ENCODE results near the gene WNT7A.

Gene WNT7A

GRCh38 chr3:13772885-13773745, 106.8 kb downstream of the WNT7A start:
- Histone ChIP-seq H3K9ac (ENCODE audit: insufficient read length, low read depth) (no peak overlapping the region), H3K4me1 (ENCODE audit: insufficient read depth, insufficient read length) (peaks cover 16% of the 10 kb centered on the region)
- TF ChIP-seq YY1 (IDR thresholded peaks at IDR 0.05; ENCODE audit: insufficient read depth, insufficient read length), result no peak
- TF ChIP-seq ZNF274 (IDR thresholded peaks at IDR 0.05; ENCODE audit: low read depth, low read length), result no peak

GRCh38 chr3:13772321-13772745, 107.5 kb downstream of the WNT7A start:
- TF ChIP-seq SUZ12 (IDR thresholded peaks at IDR 0.05; ENCODE audit: extremely low read depth, insufficient read depth, insufficient read length) (no peak), ZNF274 (IDR thresholded peaks at IDR 0.05; ENCODE audit: low read depth, low read length) (no peak), YY1 (IDR thresholded peaks at IDR 0.05; ENCODE audit: insufficient read depth, insufficient read length) (no peak)
- Histone ChIP-seq H3K9ac (ENCODE audit: insufficient read length, low read depth) (no peak overlapping the region), H3K4me3 (ENCODE audit: insufficient read length, low read depth) (no peak overlapping the region), H3K4me1 (ENCODE audit: insufficient read depth, insufficient read length) (peaks cover 20% of the 10 kb centered on the region), H3K36me3 (ENCODE audit: insufficient read depth, insufficient read length, low read length) (no peaks in the 10 kb centered on the region), H3K9me3 (ENCODE audit: insufficient read depth, low read length) (no peaks in the 10 kb centered on the region), H3K27me3 (ENCODE audit: insufficient read depth, insufficient read length) (no peaks in the 10 kb centered on the region)
- no peak for DNase-seq (ENCODE audit: low read depth, low spot score)

More at GRCh38 chr3:13772885-13773745, 106.8 kb downstream of the WNT7A start:
- H3K4me3 ChIP-seq (ENCODE audit: insufficient read length, low read depth), result no peak overlapping the region
- H3K27me3 ChIP-seq (ENCODE audit: insufficient read depth, insufficient read length), result no peaks in the 10 kb centered on the region
- no peak for DNase-seq (ENCODE audit: low read depth, low spot score)
- H3K36me3 ChIP-seq (ENCODE audit: insufficient read depth, insufficient read length, low read length), result no peaks in the 10 kb centered on the region
- H3K9me3 ChIP-seq (ENCODE audit: insufficient read depth, low read length), result no peaks in the 10 kb centered on the region

GRCh38 chr3:13771496-13771895, 108.4 kb downstream of the WNT7A start:
- Histone ChIP-seq H3K4me3 (ENCODE audit: insufficient read length, low read depth) (no peak overlapping the region), H3K4me1 (ENCODE audit: insufficient read depth, insufficient read length) (peaks cover 20% of the 10 kb centered on the region), H3K27me3 (ENCODE audit: insufficient read depth, insufficient read length) (no peaks in the 10 kb centered on the region), H3K9ac (ENCODE audit: insufficient read length, low read depth) (no peak overlapping the region), H3K36me3 (ENCODE audit: insufficient read depth, insufficient read length, low read length) (no peaks in the 10 kb centered on the region), H3K9me3 (ENCODE audit: insufficient read depth, low read length) (no peaks in the 10 kb centered on the region)
- TF ChIP-seq ZNF274 (IDR thresholded peaks at IDR 0.05; ENCODE audit: low read depth, low read length) (no peak), SUZ12 (IDR thresholded peaks at IDR 0.05; ENCODE audit: extremely low read depth, insufficient read depth, insufficient read length) (no peak), YY1 (IDR thresholded peaks at IDR 0.05; ENCODE audit: insufficient read depth, insufficient read length) (no peak)
- no peak for DNase-seq (ENCODE audit: low read depth, low spot score)

GRCh38 chr3:13770170-13771169, 109.4 kb downstream of the WNT7A start:
- TF ChIP-seq SUZ12 (IDR thresholded peaks at IDR 0.05; ENCODE audit: extremely low read depth, insufficient read depth, insufficient read length) (no peak), ZNF274 (IDR thresholded peaks at IDR 0.05; ENCODE audit: low read depth, low read length) (no peak), YY1 (IDR thresholded peaks at IDR 0.05; ENCODE audit: insufficient read depth, insufficient read length) (no peak)
- peak; percentile 44 for DNase-seq (ENCODE audit: low read depth, low spot score)

GRCh38 chr3:13769422-13769821, 110.4 kb downstream of the WNT7A start:
- Histone ChIP-seq H3K9me3 (ENCODE audit: insufficient read depth, low read length) (no peaks in the 10 kb centered on the region), H3K9ac (ENCODE audit: insufficient read length, low read depth) (no peak overlapping the region), H3K4me1 (ENCODE audit: insufficient read depth, insufficient read length) (peaks cover 20% of the 10 kb centered on the region), H3K4me3 (ENCODE audit: insufficient read length, low read depth) (no peak overlapping the region), H3K27me3 (ENCODE audit: insufficient read depth, insufficient read length) (no peaks in the 10 kb centered on the region), H3K36me3 (ENCODE audit: insufficient read depth, insufficient read length, low read length) (no peaks in the 10 kb centered on the region)
- TF ChIP-seq YY1 (IDR thresholded peaks at IDR 0.05; ENCODE audit: insufficient read depth, insufficient read length), result no peak
- TF ChIP-seq ZNF274 (IDR thresholded peaks at IDR 0.05; ENCODE audit: low read depth, low read length), result no peak
- TF ChIP-seq SUZ12 (IDR thresholded peaks at IDR 0.05; ENCODE audit: extremely low read depth, insufficient read depth, insufficient read length), result no peak
- no peak for DNase-seq (ENCODE audit: low read depth, low spot score)

More at GRCh38 chr3:13770170-13771169, 109.4 kb downstream of the WNT7A start:
- Histone ChIP-seq H3K9ac (ENCODE audit: insufficient read length, low read depth) (no peak overlapping the region), H3K9me3 (ENCODE audit: insufficient read depth, low read length) (no peaks in the 10 kb centered on the region), H3K36me3 (ENCODE audit: insufficient read depth, insufficient read length, low read length) (no peaks in the 10 kb centered on the region), H3K27me3 (ENCODE audit: insufficient read depth, insufficient read length) (no peaks in the 10 kb centered on the region), H3K4me3 (ENCODE audit: insufficient read length, low read depth) (no peak overlapping the region), H3K4me1 (ENCODE audit: insufficient read depth, insufficient read length) (peaks cover 20% of the 10 kb centered on the region)

- Histone ChIP-seq H3K4me1 (ENCODE audit: insufficient read depth, insufficient read length) (peaks cover 24% of the 10 kb centered on the region), H3K9me3 (ENCODE audit: insufficient read depth, low read length) (no peaks in the 10 kb centered on the region; the same call in 1 of the 2 replicates), H3K36me3 (ENCODE audit: insufficient read depth, insufficient read length, low read length) (no peaks in the 10 kb centered on the region), H3K4me3 (ENCODE audit: insufficient read length, low read depth) (no peak overlapping the region), H3K27me3 (ENCODE audit: insufficient read depth, insufficient read length) (no peaks in the 10 kb centered on the region), H3K9ac (ENCODE audit: insufficient read length, low read depth) (no peak overlapping the region)
- TF ChIP-seq ZNF274 (IDR thresholded peaks at IDR 0.05; ENCODE audit: low read depth, low read length), result no peak
- TF ChIP-seq YY1 (IDR thresholded peaks at IDR 0.05; ENCODE audit: insufficient read depth, insufficient read length), result no peak
- TF ChIP-seq SUZ12 (IDR thresholded peaks at IDR 0.05; ENCODE audit: extremely low read depth, insufficient read depth, insufficient read length), result no peak
- DNase-seq (ENCODE audit: low read depth, low spot score), result no peak
These were observed 111.4 kb downstream of the WNT7A start for GRCh38 chr3:13768453-13768852.

Measured in NT2/D1 (cell line).